T-cell (primary cell): Measurements from ENCODE around the gene UBE2L5. TPM values are rescaled to one million over a fixed set of nuclear protein-coding genes. Genes with fewer than 3 reads are reported as not detected.

Experiments
- ATAC-seq, 4 experiments: fragments of 200-7000 bp in 3 of 4; fragments of 150-1000 bp in 1 of 4; cut with Tn5 transposase; replicated peaks in 1 of 4; 1 replicate in 3 of 4; 2 replicates in 1 of 4; pipeline ENCODE4 v1.10.0; 2021; ENCODE audit warnings: moderate library complexity in 3 of 4, mild to moderate bottlenecking in 2 of 4, moderate number of reproducible peaks in 1 of 4
- CTCF ChIA-PET, 2 donors: fragments of 300-600 bp; sonication (Branson Sonifier 250); formaldehyde crosslinking; loops; one replicate each; lab custom pipeline; 2022; ENCODE audit warnings: antibody characterized with exemption in 2 of 2; lab: Charles Lee
- POLR2A ChIA-PET, 2 donors: fragments of 300-600 bp; sonication (Branson Sonifier 250); formaldehyde crosslinking; loops; one replicate each; lab custom pipeline; 2022; ENCODE audit warnings: antibody characterized with exemption in 2 of 2; lab: Charles Lee
- DNase-seq, 35 experiments: peaks; one replicate each; pipeline versions ENCODE4 v3.0.0 to v3.0.0-alpha.2; 2013 to 2023
- H3K27ac ChIP-seq: one replicate; pipeline ENCODE4 v1.5.1; 2013; ENCODE audit warnings: low read length
- H3K27me3 ChIP-seq, 2 experiments: replicated peaks in 1 of 2; 1 replicate in 1 of 2; 2 replicates in 1 of 2; pipeline versions ENCODE4 v1.6.1 to v1.7.0; 2013; ENCODE audit warnings: low read length in 1 of 2, mixed read lengths in 1 of 2; ENCODE audit not compliant: control insufficient read depth in 2 of 2, insufficient read depth in 2 of 2; ENCODE audit errors: extremely low read depth in 1 of 2
- H3K36me3 ChIP-seq, 2 donors: 1 replicate in 1 of 2; 2 replicates in 1 of 2; pipeline versions ENCODE4 v1.6.1 to v1.7.0; 2013; ENCODE audit warnings: low read length in 1 of 2; ENCODE audit not compliant: control insufficient read depth in 2 of 2, insufficient read depth in 1 of 2; ENCODE audit errors: extremely low read depth in 1 of 2
- H3K4me1 ChIP-seq, 2 experiments: 1 replicate in 1 of 2; 2 replicates in 1 of 2; pipeline versions ENCODE4 v1.6.1 to v1.7.0; 2013; ENCODE audit warnings: low read length in 2 of 2, mixed read lengths in 1 of 2; ENCODE audit not compliant: insufficient read depth in 2 of 2, control insufficient read depth in 1 of 2; ENCODE audit errors: extremely low read depth in 1 of 2
- H3K4me3 ChIP-seq, 2 donors: 1 replicate in 1 of 2; 2 replicates in 1 of 2; pipeline versions ENCODE4 v1.5.1 to v1.7.0; 2013; ENCODE audit warnings: mild to moderate bottlenecking in 2 of 2, low read length in 1 of 2, moderate library complexity in 1 of 2; ENCODE audit not compliant: control insufficient read depth in 1 of 2; ENCODE audit errors: extremely low read depth in 1 of 2
- H3K9me3 ChIP-seq: 2 replicates; pipeline ENCODE4 v1.7.0; 2013
- H3K27ac Mint-ChIP-seq, 2 donors: one replicate each; pipeline ENCODE4 v1.8.0; 2020 to 2021; ENCODE audit warnings: mild to moderate bottlenecking in 2 of 2, mixed read lengths in 2 of 2
- H3K27me3 Mint-ChIP-seq, 2 donors: one replicate each; pipeline ENCODE4 v1.8.0; 2021 to 2022; ENCODE audit warnings: mixed read lengths in 2 of 2
- H3K36me3 Mint-ChIP-seq: one replicate; pipeline ENCODE4 v1.8.0; 2021; ENCODE audit warnings: mixed read lengths
- H3K4me1 Mint-ChIP-seq, 3 donors: one replicate each; pipeline ENCODE4 v1.8.0; 2020 to 2022; ENCODE audit warnings: mixed read lengths in 3 of 3, mild to moderate bottlenecking in 1 of 3
- H3K4me3 Mint-ChIP-seq, 3 donors: one replicate each; pipeline ENCODE4 v1.8.0; 2020 to 2022; ENCODE audit warnings: mild to moderate bottlenecking in 3 of 3, mixed read lengths in 3 of 3, moderate library complexity in 3 of 3
- H3K9me3 Mint-ChIP-seq, 3 donors: one replicate each; pipeline ENCODE4 v1.8.0; 2020 to 2022; ENCODE audit warnings: mixed read lengths in 3 of 3
- WGBS: methylation state at CpG from one replicate; pipeline ENCODE4 v1.1.5; 2013; ENCODE audit warnings: missing lambda C conversion rate; ENCODE audit not compliant: insufficient coverage; 5-methylcytosine and 5-hydroxymethylcytosine counted together
- total RNA-seq, 35 experiments: library from RNA in 6 of 35; stranded (reverse) in 6 of 35; fragments of 120-200 nt in 1 of 35; gene quantifications; one replicate each; pipeline versions ENCODE4 v1.2.1 to v1.2.4 and lab custom pipeline; 2013 to 2026

Gene UBE2L5
- total RNA-seq, 5 donors from 2014 or later (not counting 1 experiment from before 2014, with no cell fraction given): 0.33 TPM; not detected in 4

- Mint-ChIP-seq H3K36me3 (no peaks in the 10 kb centered on the region), H3K4me3 (no peak overlapping the region), H3K4me1 (peaks cover 37 to 45% (median 42%) of the 10 kb centered on the region in 3 donors), H3K27ac (peak overlapping the region; percentile 65 to 72), H3K9me3 (no peaks in the 10 kb centered on the region), H3K27me3 (no peaks in the 10 kb centered on the region)
- no peaks in the 10 kb centered on the region for H3K36me3 ChIP-seq
- no peaks in the 10 kb centered on the region for H3K27me3 ChIP-seq
- ChIA-PET POLR2A (no interaction called here), CTCF (interaction anchor here in 1 of 2 donors (0.6 kb wide), 1 partner anchor 21 kb away, joined by 4 read pairs; no protein-coding TSS in a partner anchor)
- H3K4me1 ChIP-seq: peaks cover 3 to 17% of the 10 kb centered on the region in 2 experiments
- H3K27ac ChIP-seq: no peak overlapping the region
- ATAC-seq: no peak
- no peak for DNase-seq
- no peak overlapping the region for H3K4me3 ChIP-seq
- WGBS: 86% methylated on average over 7 of the region's 13 CpGs
- no peaks in the 10 kb centered on the region for H3K9me3 ChIP-seq
Observed at GRCh38 chr13:30409886-30410704, 12.2 kb upstream of the UBE2L5 start.

- H3K36me3 ChIP-seq: no peaks in the 10 kb centered on the region
- no peaks in the 10 kb centered on the region for H3K27me3 ChIP-seq
- Mint-ChIP-seq H3K4me1 (peaks cover 40 to 52% (median 43%) of the 10 kb centered on the region in 3 donors), H3K4me3 (no peak overlapping the region), H3K27me3 (no peaks in the 10 kb centered on the region), H3K9me3 (no peaks in the 10 kb centered on the region), H3K27ac (peak overlapping the region; percentile 45 to 47), H3K36me3 (no peaks in the 10 kb centered on the region)
- H3K4me1 ChIP-seq: peaks cover 3 to 17% of the 10 kb centered on the region in 2 experiments
- no peaks in the 10 kb centered on the region for H3K9me3 ChIP-seq
- ATAC-seq (no peak), DNase-seq (no peak)
- POLR2A ChIA-PET: no interaction called here
- WGBS: no CpG with 5 or more reads among the region's 2 CpGs
- CTCF ChIA-PET: interaction anchor here in 1 of 2 donors (0.6 kb wide), 1 partner anchor 21 kb away, joined by 4 read pairs; no protein-coding TSS in a partner anchor
- no peak overlapping the region for H3K27ac ChIP-seq
- H3K4me3 ChIP-seq: no peak overlapping the region
Observed at GRCh38 chr13:30410705-30411125, 11.6 kb upstream of the UBE2L5 start.

GRCh38 chr13:30412346-30412745 lies 9.9 kb upstream of the UBE2L5 start:
- no peaks in the 10 kb centered on the region for H3K9me3 ChIP-seq
- H3K27me3 ChIP-seq: no peaks in the 10 kb centered on the region
- DNase-seq: peak in 1 of 35 experiments; percentile 14
- CTCF ChIA-PET: interaction anchor here (0.5 to 1.1 kb wide), 5 partner anchors 15 to 266 kb away, joined by 3 to 11 read pairs (median 3); no protein-coding TSS in a partner anchor
- Mint-ChIP-seq H3K4me3 (no peak overlapping the region), H3K9me3 (no peaks in the 10 kb centered on the region), H3K27me3 (no peaks in the 10 kb centered on the region), H3K4me1 (peaks cover 36 to 51% (median 47%) of the 10 kb centered on the region in 3 donors), H3K27ac (peak overlapping the region; percentile 17 to 23), H3K36me3 (no peaks in the 10 kb centered on the region)
- H3K36me3 ChIP-seq: no peaks in the 10 kb centered on the region
- H3K4me3 ChIP-seq: no peak overlapping the region
- ATAC-seq: no peak
- H3K4me1 ChIP-seq: peaks cover 3 to 17% of the 10 kb centered on the region in 2 experiments
- POLR2A ChIA-PET: interaction anchor here in 1 of 2 donors (0.5 to 0.6 kb wide), 3 partner anchors 203 to 386 kb away, joined by 3 read pairs; no protein-coding TSS in a partner anchor
- H3K27ac ChIP-seq: no peak overlapping the region

GRCh38 chr13:30413842-30414241 lies 8.5 kb upstream of the UBE2L5 start:
- no peak for ATAC-seq
- Histone ChIP-seq H3K4me3 (no peak overlapping the region), H3K27ac (no peak overlapping the region)

GRCh38 chr13:30415430-30416030 lies 6.8 kb upstream of the UBE2L5 start:
- Mint-ChIP-seq H3K4me1 (peaks cover 22 to 40% (median 27%) of the 10 kb centered on the region in 3 donors), H3K36me3 (no peaks in the 10 kb centered on the region), H3K27ac (peak overlapping the region; percentile 20 to 65), H3K4me3 (no peak overlapping the region), H3K27me3 (no peaks in the 10 kb centered on the region), H3K9me3 (no peaks in the 10 kb centered on the region)
- CTCF ChIA-PET: interaction anchor here in 1 of 2 donors (0.6 kb wide), 1 partner anchor 41 kb away, joined by 4 read pairs; no protein-coding TSS in a partner anchor
- POLR2A ChIA-PET: no interaction called here
- ATAC-seq (no peak), DNase-seq (peak in 2 of 35 experiments; percentile 5 to 14)
- H3K4me1 ChIP-seq: no peaks in the 10 kb centered on the region
- H3K27me3 ChIP-seq: no peaks in the 10 kb centered on the region
- H3K9me3 ChIP-seq: no peaks in the 10 kb centered on the region
- no peaks in the 10 kb centered on the region for H3K36me3 ChIP-seq
- no peak overlapping the region for H3K4me3 ChIP-seq
- no peak overlapping the region for H3K27ac ChIP-seq
- no CpG with 5 or more reads among the region's 3 CpGs for WGBS

More at GRCh38 chr13:30413842-30414241, 8.5 kb upstream of the UBE2L5 start:
- Mint-ChIP-seq H3K27ac (peak overlapping the region in 1 of 2 donors; percentile 7), H3K4me1 (peaks cover 27 to 47% (median 34%) of the 10 kb centered on the region in 3 donors), H3K27me3 (no peaks in the 10 kb centered on the region), H3K9me3 (no peaks in the 10 kb centered on the region), H3K4me3 (no peak overlapping the region), H3K36me3 (no peaks in the 10 kb centered on the region)
- Histone ChIP-seq H3K27me3 (no peaks in the 10 kb centered on the region), H3K36me3 (no peaks in the 10 kb centered on the region), H3K9me3 (no peaks in the 10 kb centered on the region), H3K4me1 (peaks cover 0 to 5% of the 10 kb centered on the region in 2 experiments)
- DNase-seq: no peak
- ChIA-PET CTCF (no interaction called here), POLR2A (no interaction called here)
- WGBS: 83% methylated on average over 1 of the region's 3 CpGs

GRCh38 chr13:30416471-30416870 lies 5.8 kb upstream of the UBE2L5 start:
- ATAC-seq (no peak), DNase-seq (no peak)
- CTCF ChIA-PET: no interaction called here
- Mint-ChIP-seq H3K36me3 (no peaks in the 10 kb centered on the region), H3K9me3 (no peaks in the 10 kb centered on the region), H3K27me3 (no peaks in the 10 kb centered on the region), H3K27ac (peak overlapping the region in 1 of 2 donors; percentile 29), H3K4me1 (peaks cover 26 to 46% (median 29%) of the 10 kb centered on the region in 3 donors), H3K4me3 (no peak overlapping the region)
- POLR2A ChIA-PET: interaction anchor here in 1 of 2 donors (0.5 kb wide), 1 partner anchor 14 kb away, joined by 5 read pairs; no protein-coding TSS in a partner anchor
- Histone ChIP-seq H3K36me3 (no peaks in the 10 kb centered on the region), H3K27ac (no peak overlapping the region), H3K4me1 (peaks cover 0 to 7% of the 10 kb centered on the region in 2 experiments), H3K4me3 (no peak overlapping the region), H3K9me3 (no peaks in the 10 kb centered on the region), H3K27me3 (no peaks in the 10 kb centered on the region)
- 83% methylated on average over 1 of the region's 1 CpG for WGBS
